SH-SY5Y (cell line): Measurements from ENCODE around the gene SEL1L.

Experiments used
- GATA2 ChIP-seq: IDR thresholded peaks from 2 replicates; pipeline ENCODE4 v1.6.1; 2011; ENCODE audit warnings: mild to moderate bottlenecking, low read depth, low read length
- GATA3 ChIP-seq: IDR thresholded peaks from 2 replicates; pipeline ENCODE4 v1.6.1; 2011; ENCODE audit warnings: low read depth, mild to moderate bottlenecking, low read length, moderate library complexity

DNA sequence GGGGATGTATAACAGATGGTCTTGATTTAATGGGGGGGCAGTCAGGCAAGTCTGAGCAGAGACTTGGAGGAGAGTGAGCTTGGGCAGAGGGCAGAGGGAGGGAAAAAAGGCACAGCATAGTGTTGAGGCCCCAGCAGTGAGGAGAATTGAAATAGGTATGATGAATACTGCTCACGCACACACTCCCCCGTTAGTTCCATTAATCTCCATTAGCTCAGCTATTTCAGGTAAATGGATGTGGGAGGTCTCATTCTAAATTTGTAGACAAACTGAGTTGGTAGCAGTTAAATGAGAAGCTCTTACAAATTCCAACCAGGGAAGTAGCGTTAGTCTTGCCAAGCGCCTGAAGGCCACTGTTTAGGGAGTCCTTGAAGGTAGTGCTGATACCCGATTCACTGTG is 66.8 kb downstream of the SEL1L start:
- TF ChIP-seq GATA2, result no peak
- TF ChIP-seq GATA3, result no peak
